Small intestine (tissue), 7 donors: ENCODE measurements around the gene PCK1. TPM values are rescaled to one million over a fixed set of nuclear protein-coding genes. Genes with fewer than 3 reads are reported as not detected.

Experiments
- DNase-seq, 2 donors: peaks; one replicate each; pipeline versions ENCODE4 v3.0.0 to v3.0.0-alpha.2; 2013
- FAIRE-seq: peaks from 2 replicates; lab custom pipeline; 2012; peaks lifted over from hg19 to GRCh38; lab: Jason Lieb, UNC
- H3K27ac ChIP-seq, 3 donors: one replicate each; pipeline ENCODE4 v1.5.1; 2013; ENCODE audit warnings: low read length in 2 of 3, mild to moderate bottlenecking in 2 of 3, control low read depth in 1 of 3, inconsistent platforms in 1 of 3, low read depth in 1 of 3, moderate library complexity in 1 of 3
- H3K27me3 ChIP-seq, 3 donors: one replicate each; pipeline ENCODE4 v1.6.1; 2013; ENCODE audit warnings: low read length in 3 of 3, inconsistent platforms in 1 of 3; ENCODE audit not compliant: control insufficient read depth in 3 of 3, insufficient read depth in 3 of 3
- H3K36me3 ChIP-seq, 3 donors: one replicate each; pipeline ENCODE4 v1.6.1; 2013; ENCODE audit warnings: low read length in 3 of 3, inconsistent platforms in 1 of 3, low read depth in 1 of 3, mild to moderate bottlenecking in 1 of 3, moderate library complexity in 1 of 3; ENCODE audit not compliant: control insufficient read depth in 3 of 3, insufficient read depth in 2 of 3
- H3K4me1 ChIP-seq, 3 donors: one replicate each; pipeline ENCODE4 v1.6.1; 2013; ENCODE audit warnings: low read length in 2 of 3, inconsistent platforms in 1 of 3, low read depth in 1 of 3, mild to moderate bottlenecking in 1 of 3, moderate library complexity in 1 of 3; ENCODE audit not compliant: control insufficient read depth in 3 of 3, insufficient read depth in 2 of 3
- H3K4me3 ChIP-seq, 3 donors: one replicate each; pipeline ENCODE4 v1.5.1; 2013; ENCODE audit warnings: low read length in 3 of 3, control low read depth in 1 of 3, inconsistent platforms in 1 of 3, low read depth in 1 of 3, mild to moderate bottlenecking in 1 of 3, moderate library complexity in 1 of 3
- H3K9me3 ChIP-seq, 2 donors: one replicate each; pipeline ENCODE4 v1.6.1; 2013; ENCODE audit warnings: low read depth in 1 of 2, low read length in 1 of 2; ENCODE audit not compliant: control insufficient read depth in 2 of 2, insufficient read depth in 1 of 2
- WGBS, 3 donors: extraction: QIAGEN DNeasy Blood & Tissue Kit; methylation state at CpG; one replicate each; pipeline ENCODE4 v1.1.7; 2013; 5-methylcytosine and 5-hydroxymethylcytosine counted together
- polyA plus RNA-seq, 4 donors: library from polyadenylated mRNA; stranded (reverse) in 3 of 4; unstranded in 1 of 4; fragments of 200-250 nt in 3 of 4; fragments of 120-200 nt in 1 of 4; gene quantifications; one replicate each; pipeline versions ENCODE4 v1.2.1 to v1.2.3, GENCODE V29; 2013
- donor health status: healthy with polysubstance abuse.
- donor health status: control.
- donor health status: control.
- donor health status: Bipolar disorder and iron deficiency.
- donor health status: healthy.

Gene PCK1
- polyA plus RNA-seq, 4 donors, result 5.5 to 439 (median 97.2) TPM

GRCh38 chr20:57552471-57552870, 8.4 kb upstream of the PCK1 start:
- WGBS, 3 donors, result 93 to 99% (median 94%) methylated on average over 6 of the region's 6 CpGs
- H3K4me3 ChIP-seq, result no peak overlapping the region
- DNase-seq, result no peak
- H3K27me3 ChIP-seq, result no peaks in the 10 kb centered on the region
- H3K36me3 ChIP-seq, result no peaks in the 10 kb centered on the region
- peaks cover 0 to 10% (median 0%) of the 10 kb centered on the region in 3 donors for H3K4me1 ChIP-seq
- H3K27ac ChIP-seq, result no peak overlapping the region
- no peaks in the 10 kb centered on the region for H3K9me3 ChIP-seq
- FAIRE-seq, result no peak

GRCh38 chr20:57553376-57554018, 7.4 kb upstream of the PCK1 start:
- H3K27me3 ChIP-seq, result no peaks in the 10 kb centered on the region
- WGBS, 3 donors, result 80 to 88% (median 83%) methylated on average over 11 of the region's 11 CpGs
- H3K36me3 ChIP-seq, result no peaks in the 10 kb centered on the region
- H3K4me1 ChIP-seq, result peaks cover 0 to 16% (median 0%) of the 10 kb centered on the region in 3 donors
- H3K9me3 ChIP-seq, result no peaks in the 10 kb centered on the region
- no peak overlapping the region for H3K4me3 ChIP-seq
- no peak for DNase-seq
- no peak for FAIRE-seq
- no peak overlapping the region for H3K27ac ChIP-seq

GRCh38 chr20:57555457-57556184, 5.3 kb upstream of the PCK1 start:
- DNase-seq (no peak), FAIRE-seq (no peak)
- 75 to 91% (median 82%) methylated on average over 11 of the region's 11 CpGs for WGBS, 3 donors
- H3K4me3 ChIP-seq, result no peak overlapping the region
- H3K9me3 ChIP-seq, result peaks cover 0 to 7% of the 10 kb centered on the region in 2 donors
- H3K36me3 ChIP-seq, result no peaks in the 10 kb centered on the region
- H3K4me1 ChIP-seq, result peaks cover 0 to 36% (median 10%) of the 10 kb centered on the region in 3 donors
- no peaks in the 10 kb centered on the region for H3K27me3 ChIP-seq
- H3K27ac ChIP-seq, result no peak overlapping the region

GRCh38 chr20:57556980-57557274, 4.0 kb upstream of the PCK1 start:
- Histone ChIP-seq H3K36me3 (peaks cover 0 to 3% (median 2%) of the 10 kb centered on the region in 3 donors), H3K4me1 (peaks cover 0 to 42% (median 10%) of the 10 kb centered on the region in 3 donors), H3K4me3 (no peak overlapping the region), H3K27ac (no peak overlapping the region), H3K27me3 (no peaks in the 10 kb centered on the region), H3K9me3 (peaks cover 0 to 18% of the 10 kb centered on the region in 2 donors)
- FAIRE-seq, result no peak
- WGBS, 3 donors, result 82 to 92% (median 84%) methylated on average over 3 of the region's 3 CpGs
- DNase-seq, result no peak

GRCh38 chr20:57557926-57558613, 2.8 kb upstream of the PCK1 start:
- H3K4me1 ChIP-seq, result peaks cover 0 to 42% (median 10%) of the 10 kb centered on the region in 3 donors
- H3K27me3 ChIP-seq, result no peaks in the 10 kb centered on the region
- DNase-seq (peak in 1 of 2 donors; percentile 38), FAIRE-seq (no peak)
- H3K9me3 ChIP-seq, result peaks cover 0 to 29% of the 10 kb centered on the region in 2 donors
- H3K27ac ChIP-seq, result peak overlapping the region in 2 of 3 donors; percentile 70 to 88
- H3K4me3 ChIP-seq, result no peak overlapping the region
- 44 to 72% (median 53%) methylated on average over 9 of the region's 9 CpGs for WGBS, 3 donors
- H3K36me3 ChIP-seq, result peaks cover 0 to 12% (median 9%) of the 10 kb centered on the region in 3 donors

GRCh38 chr20:57558614-57559288, 2.2 kb upstream of the PCK1 start:
- peaks cover 0 to 18% (median 15%) of the 10 kb centered on the region in 3 donors for H3K36me3 ChIP-seq
- peaks cover 0 to 35% of the 10 kb centered on the region in 2 donors for H3K9me3 ChIP-seq
- peak; percentile 76 to 85 for DNase-seq
- no peak for FAIRE-seq
- peak overlapping the region; percentile 46 to 88 (median 70) for H3K27ac ChIP-seq
- WGBS, 3 donors, result 26 to 59% (median 40%) methylated on average over 15 of the region's 15 CpGs
- H3K4me3 ChIP-seq, result no peak overlapping the region
- H3K4me1 ChIP-seq, result peaks cover 0 to 42% (median 10%) of the 10 kb centered on the region in 3 donors
- no peaks in the 10 kb centered on the region for H3K27me3 ChIP-seq

- peaks cover 0 to 22% (median 16%) of the 10 kb centered on the region in 3 donors for H3K36me3 ChIP-seq
- WGBS, 3 donors, result 85 to 89% (median 86%) methylated on average over 10 of the region's 10 CpGs
- FAIRE-seq, result no peak
- peaks cover 0 to 39% of the 10 kb centered on the region in 2 donors for H3K9me3 ChIP-seq
- peak overlapping the region in 2 of 3 donors; percentile 70 to 88 for H3K27ac ChIP-seq
- no peak overlapping the region for H3K4me3 ChIP-seq
- H3K4me1 ChIP-seq, result peaks cover 0 to 42% (median 10%) of the 10 kb centered on the region in 3 donors
- no peaks in the 10 kb centered on the region for H3K27me3 ChIP-seq
- DNase-seq, result no peak
These were observed 1.6 kb upstream of the PCK1 start for GRCh38 chr20:57559289-57559634.
